T-helper 22 cell (primary cell): ENCODE results near the gene TBC1D3C.
"Not testable (repeated sequence)": the region's sequence is repeated elsewhere in the genome, so short reads cannot be mapped to it uniquely, and the experiment has no call there.

Experiments
- DNase-seq: peaks from one replicate; pipeline ENCODE4 v3.0.0-alpha.2; 2020; ENCODE audit warnings: low read depth

Gene TBC1D3C

GRCh38 chr17:38068534-38068933 is at the start of gene TBC1D3C:
TBC1D3C (minus strand) TSS chr17:38068634; CDS start chr17:38067066, 1,568 bp downstream.
- not testable (repeated sequence) for DNase-seq

GRCh38 chr17:38099262-38099661 is 30.8 kb upstream of the TBC1D3C start:
- DNase-seq, result not testable (repeated sequence)

- not testable (repeated sequence) for DNase-seq
These were observed 25.7 kb upstream of the TBC1D3C start for GRCh38 chr17:38094059-38094694.

GRCh38 chr17:38088120-38088519 is 19.7 kb upstream of the TBC1D3C start:
- not testable (repeated sequence) for DNase-seq

- not testable (repeated sequence) for DNase-seq
These were observed 18.9 kb upstream of the TBC1D3C start for GRCh38 chr17:38087344-38087743.
